Measurements from ENCODE around the gene RAP1GDS1.

- TF ChIP-seq ZNF274 (IDR thresholded peaks at IDR 0.05; ENCODE audit: low read depth, low read length) (no peak), SUZ12 (IDR thresholded peaks at IDR 0.05; ENCODE audit: extremely low read depth, insufficient read depth, insufficient read length) (no peak), YY1 (IDR thresholded peaks at IDR 0.05; ENCODE audit: insufficient read depth, insufficient read length) (no peak)
Measured at GRCh38 chr4:98469771-98470170, 208.6 kb downstream of the RAP1GDS1 start.

All from NT2/D1 (cell line).